Hippocampal formation (tissue), 2 donors: ENCODE measurements around the gene RANGAP1.

ENCODE experiments used
- DNase-seq, 2 donors: peaks; one replicate each; lab custom pipeline; 2025; lab: John Stamatoyannopoulos, UW

RANGAP1 gene

DNA sequence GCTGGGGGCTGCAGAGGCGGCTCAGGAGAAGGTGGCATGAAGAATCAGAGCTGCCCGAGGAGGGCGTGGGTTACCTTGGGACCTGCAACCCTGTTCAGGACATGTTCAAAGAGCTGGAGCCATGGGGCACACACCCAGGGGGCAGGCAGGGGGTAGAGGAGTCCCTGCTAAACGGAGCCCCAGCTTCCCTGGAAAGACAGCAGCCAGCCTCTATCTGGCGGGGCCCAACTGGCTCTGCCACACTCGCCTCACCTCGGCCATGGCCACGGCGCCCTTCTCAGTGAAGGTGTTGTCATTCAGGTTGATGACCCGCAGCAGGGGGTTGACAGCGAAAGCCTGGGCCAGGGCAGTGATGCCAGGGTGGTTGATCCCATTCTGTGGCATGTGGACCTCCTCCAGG, 28.3 kb downstream of the RANGAP1 start:
- no peak for DNase-seq

DNA sequence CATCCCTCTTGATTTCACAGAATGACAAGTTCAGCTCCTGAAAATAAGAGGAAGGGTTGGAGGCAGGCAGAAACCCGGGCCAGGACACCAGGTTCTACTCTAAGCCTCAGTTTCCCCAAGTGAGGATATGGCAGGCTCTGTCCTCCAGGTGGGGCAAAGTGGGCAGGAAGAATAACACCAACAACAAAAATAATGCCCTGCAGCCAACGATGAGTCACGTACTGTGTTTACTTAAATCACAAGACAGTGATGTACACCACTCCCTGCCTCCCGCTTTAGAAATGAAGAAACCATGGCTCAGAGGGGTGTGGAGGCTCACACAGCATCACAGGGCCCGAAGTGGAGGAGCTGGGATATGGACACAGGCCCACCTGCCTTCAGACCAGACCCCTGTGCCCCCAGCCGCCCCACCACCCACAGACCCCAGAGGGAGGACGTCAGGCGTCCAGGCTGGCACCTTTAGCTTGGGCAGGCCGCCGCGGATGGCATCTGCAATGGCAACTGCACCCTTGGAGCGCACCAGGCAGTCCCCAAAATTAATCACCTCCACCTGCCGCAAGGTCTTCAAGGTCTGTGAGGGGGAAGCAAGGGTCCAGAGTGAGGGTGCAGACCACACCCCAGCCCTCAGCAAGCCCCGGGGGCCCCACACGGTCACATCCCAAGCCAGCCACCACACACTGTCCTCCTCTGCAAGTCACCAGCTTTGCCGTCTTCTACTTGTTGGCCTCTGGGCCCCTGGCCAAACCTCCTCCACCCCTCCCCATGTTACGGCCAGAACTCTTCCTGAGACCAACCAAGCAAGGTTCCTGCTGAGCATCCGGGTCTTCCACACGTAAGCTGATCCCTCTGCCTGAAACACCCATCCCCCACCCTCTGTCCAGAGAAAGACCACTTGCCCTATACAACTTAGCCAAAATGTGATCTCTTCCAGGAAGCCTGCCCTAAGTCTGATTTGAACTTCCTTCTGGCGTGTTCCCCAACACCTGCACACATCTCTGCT, 29.4 kb downstream of the RANGAP1 start:
- DNase-seq: no peak

DNA sequence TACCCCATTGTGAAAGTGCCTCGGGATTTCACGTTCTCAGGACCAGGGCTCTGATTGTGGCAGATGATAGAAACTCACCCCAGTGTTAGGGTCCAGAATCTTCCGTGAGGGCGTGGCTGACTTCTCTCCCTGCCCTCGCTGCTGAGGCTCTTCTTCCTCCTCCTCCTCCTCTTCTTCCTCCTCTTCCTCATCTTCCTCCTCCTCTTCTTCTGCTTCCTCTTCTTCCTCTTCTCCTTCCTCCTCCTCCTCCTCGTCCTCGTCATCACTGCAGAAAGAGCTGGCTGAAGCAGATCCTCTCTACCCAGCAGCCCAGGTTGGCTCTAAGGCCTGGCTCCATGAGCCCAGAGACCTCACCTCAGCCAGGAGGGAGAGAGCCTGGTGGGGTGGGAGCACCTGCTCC, 31.8 kb downstream of the RANGAP1 start:
- DNase-seq: no peak

DNA sequence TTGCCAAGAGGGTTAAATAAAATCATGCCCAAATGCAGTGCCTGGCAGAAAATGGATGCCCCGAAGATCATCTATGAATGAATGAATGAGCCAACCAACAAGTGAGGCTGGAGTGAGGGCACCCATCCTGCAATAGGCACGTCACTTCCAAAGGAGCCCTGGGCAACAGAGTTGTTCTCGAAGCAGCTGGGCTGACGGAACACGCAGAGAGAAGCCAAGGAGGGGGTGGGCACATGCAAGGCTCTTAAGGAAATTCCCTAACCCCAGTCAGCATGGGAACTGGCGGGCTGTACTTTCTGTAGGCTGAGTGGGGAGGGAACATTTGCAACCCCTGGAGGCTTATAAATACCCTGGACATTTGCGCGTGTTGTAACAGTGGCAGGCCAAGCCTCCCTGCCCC, 33.6 kb downstream of the RANGAP1 start:
- DNase-seq: no peak

DNA sequence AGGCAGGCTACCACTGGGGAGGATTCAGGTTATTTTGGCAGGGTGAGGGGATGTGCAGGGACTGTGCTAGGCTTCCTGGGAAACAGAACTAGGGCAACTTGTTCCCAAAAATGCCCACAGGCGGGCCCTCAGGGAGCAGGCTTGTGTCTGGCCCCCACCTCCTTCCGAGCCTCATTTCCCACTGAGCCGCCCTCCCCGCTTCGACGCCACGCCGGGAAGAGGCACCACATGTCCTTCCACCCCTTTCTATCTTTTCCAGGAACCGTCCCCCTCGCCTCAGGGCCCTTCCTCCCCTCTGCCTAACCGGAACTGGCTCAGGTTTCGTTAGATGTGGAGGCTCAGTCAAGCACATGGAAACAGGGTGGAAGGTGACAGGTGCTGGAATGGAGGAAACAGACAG, 35.9 kb downstream of the RANGAP1 start:
- no peak for DNase-seq

DNA sequence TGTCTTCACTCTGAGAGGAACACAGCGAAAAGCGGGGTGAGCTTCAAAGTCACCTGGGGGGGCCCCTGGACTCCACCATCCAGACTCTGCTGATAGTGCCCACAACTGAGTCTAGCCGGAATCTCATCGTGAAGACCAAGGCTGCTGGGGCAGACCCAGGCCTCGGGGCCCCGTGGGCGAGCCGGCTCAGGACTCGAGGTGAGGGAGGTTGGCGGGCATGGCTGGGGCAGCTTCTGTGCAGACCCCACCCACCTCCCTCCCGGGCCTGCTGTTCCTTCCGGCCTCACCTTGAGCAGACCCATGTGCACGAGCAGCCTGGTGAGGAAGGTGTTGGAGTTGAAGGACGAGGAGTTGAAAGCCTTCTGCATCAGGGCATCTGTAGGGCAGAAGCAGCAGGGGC, 36.5 kb downstream of the RANGAP1 start:
- no peak for DNase-seq

DNA sequence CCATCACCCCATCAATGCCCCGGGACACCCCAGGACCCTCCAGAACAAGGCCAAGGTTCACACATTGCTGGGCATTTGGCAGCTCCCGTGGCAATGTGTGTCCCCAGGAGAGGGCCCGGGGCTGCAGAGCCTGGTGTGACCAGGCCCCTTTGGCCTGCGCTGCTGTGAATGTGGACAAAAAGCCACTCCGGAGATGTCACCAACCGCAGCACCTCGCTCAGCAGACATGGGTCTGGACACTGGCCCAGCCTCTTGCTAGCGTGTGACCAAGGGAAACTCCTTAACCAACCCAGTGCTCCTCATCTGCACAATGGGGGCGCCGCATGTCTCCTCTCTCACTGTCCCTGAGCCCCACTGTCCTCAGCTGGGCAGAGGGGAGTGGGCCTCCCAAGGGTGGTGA, 37.2 kb downstream of the RANGAP1 start:
- no peak for DNase-seq

DNA sequence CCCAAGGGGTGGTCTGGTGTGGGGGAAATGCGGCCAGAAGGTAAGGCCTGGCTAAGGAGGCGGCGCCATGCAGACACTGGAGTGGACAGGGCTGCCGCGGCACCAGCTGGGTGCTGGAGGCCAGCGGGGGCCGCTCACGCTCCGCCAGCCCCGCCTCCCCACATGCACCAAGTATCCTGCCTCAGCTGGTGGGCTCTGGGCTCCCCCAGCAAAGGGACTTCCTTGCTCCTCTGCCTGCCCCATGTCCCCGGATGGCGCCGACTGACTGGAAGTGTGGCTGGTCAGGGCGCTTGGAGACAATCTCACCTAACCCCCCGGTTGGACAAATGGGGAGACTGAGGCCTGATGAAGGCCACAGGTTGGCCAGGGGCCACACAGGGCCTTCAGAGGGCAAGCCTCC, 37.7 kb downstream of the RANGAP1 start:
- DNase-seq: no peak

DNA sequence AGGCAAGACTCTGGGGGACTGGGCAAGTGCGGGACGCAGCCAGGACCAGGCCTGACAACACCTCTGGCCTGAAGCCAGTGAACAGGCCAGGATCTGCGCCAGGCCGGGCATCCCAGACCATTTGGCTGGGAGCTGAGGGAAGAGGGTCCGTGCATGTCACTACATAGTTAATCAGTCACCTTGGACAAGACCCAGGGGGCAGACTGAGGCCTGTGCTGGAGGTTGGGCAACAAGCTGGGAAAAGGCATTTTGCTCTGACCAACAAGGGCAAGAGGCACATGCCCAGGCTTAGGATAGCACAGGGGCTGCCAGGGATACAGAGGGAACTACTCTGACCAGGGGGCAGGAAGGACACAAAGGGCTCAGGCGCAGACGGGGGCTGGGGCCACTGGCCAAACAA, 38.3 kb downstream of the RANGAP1 start:
- DNase-seq: no peak

DNA sequence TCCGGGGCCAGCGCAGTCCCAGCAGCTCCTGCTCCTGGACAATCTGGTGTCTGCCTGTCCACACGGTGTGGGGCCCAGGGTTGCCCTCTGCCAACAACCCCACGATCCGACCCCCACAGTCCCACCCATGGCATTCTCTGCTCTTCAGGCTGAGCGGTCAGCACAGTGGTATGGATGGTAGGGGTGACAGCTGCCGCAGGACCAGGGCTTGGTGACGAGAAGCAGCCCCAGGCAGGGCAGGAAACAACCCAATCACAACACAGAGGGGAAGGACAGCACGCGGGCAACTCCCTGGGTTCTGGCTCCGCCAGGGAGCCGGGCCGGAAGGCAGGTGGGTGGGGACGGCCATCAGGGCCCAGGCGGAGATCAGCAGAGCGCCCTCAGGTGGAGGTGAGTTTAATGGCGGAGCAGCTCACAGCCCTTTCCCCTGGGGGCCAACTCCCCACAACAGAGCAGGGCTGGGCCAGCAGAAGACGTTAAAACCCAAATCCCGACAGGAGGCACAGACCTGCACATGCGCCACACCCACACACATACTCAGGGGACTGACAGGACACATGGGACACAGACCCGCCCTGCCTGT, 40.0 kb downstream of the RANGAP1 start:
- no peak for DNase-seq

DNA sequence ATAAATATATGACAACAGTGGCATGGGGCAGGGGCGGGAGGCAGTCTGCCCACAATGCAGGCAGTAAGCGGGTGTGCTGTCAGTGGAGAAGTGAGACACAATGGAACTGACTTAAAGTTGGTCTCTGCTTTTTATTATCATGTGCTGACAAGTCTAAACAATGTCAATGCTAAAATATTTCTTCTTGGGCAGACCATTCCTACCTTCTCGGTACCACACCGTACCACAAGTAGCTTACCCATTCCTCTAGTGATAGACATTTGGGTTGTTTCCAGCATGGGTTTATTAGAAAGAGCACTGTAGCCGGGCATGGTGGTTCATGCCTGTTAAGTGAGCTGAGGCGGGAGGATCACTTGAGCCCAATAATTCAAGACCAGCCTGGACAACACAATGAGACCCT, 42.6 kb downstream of the RANGAP1 start:
- DNase-seq: no peak

DNA sequence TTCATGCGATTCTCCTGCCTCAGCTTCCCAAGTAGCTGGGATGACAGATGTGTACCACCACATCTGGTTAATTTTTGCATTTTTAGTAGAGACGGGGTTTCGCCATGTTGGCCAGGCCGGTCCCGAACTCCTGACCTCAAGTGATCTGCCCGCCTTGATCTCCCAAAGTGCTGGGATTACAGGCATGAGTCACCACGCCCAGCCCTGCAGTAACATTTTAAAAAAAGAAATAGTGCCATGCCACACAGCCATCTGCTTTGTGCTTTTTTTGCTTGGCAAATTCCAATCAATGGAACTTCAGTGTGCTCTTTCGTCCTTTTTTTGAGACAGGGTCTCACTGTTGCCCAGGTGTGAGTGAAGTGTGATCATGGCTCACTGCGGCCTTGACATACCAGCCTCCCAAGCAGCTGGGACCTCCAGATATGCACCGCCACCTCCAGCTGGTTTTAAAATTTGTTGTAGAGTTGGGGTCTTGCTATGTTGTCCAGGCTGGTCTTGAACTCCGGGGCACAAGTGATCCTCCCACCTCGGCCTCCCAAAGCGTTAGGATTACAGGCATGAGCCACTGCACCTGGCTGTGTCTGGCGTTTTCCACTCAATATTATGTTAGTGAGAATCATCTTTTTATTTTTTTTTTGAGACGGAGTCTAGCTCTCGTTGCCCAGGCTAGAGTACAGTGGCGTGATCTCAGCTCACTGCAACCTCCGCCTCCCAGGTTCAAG, 43.4 kb downstream of the RANGAP1 start:
- DNase-seq: no peak

DNA sequence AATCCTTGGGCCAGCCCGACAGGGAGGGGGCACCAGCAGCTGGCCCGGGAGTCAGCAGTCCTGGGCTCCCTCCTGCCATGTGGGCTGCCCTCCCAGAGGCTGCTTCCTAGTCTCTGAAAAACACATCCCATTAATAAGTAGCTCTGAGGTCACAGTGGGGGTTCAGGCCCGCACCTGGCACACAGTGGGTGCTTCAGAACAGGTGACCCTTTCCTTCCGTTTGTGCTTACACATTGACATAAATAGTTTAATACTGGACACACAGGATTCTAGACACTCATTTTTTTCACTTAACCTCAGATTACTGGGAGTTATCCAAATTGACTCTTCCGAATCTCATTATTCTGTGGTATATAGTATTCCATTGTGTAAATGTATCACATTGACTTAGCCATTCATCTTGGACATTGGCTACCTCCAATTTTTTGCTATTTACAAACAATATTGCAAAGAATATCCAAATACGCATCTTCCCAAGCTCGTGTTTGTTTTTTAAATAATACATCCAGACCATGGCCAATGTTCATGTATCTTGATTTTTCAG, 44.8 kb downstream of the RANGAP1 start:
- no peak for DNase-seq

DNA sequence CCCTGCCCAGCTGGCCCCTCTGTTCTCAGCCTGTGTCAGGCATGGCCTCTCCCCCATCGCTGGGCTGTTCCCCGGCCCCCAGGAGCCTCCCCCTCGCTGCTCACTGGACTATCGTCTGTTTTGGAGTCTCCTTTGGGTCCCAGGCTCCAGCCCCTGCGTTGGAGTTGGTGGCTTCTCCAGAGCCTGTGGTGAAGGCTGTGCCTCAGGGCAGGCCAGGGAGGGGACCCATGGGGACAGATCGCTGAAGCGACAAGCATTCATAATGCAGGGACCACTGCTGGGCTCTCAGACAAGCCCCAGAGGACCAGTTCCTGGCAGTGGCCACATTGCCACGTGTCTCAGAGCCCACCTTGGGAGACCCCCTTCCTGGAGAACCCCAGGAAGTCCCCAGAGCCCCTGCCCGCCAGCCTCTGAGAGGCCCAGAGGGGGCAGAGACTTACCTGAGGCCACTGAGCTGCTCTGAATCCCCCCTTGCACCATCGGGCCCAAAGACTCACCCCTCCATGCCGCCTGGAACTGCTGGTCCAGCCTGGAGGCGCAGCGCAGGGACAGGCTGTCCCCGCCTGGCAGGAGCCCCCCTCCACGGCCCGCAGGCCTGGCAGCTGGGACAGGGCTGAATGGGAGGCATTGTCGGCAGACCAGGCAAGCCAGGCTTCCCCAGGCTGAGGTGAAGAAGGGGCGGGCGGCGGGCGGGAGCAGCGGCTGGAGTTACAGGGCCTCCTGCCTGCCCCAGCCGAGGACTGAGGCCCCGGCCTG, 45.4 kb downstream of the RANGAP1 start, which contains the start of gene CHADL:
Gene CHADL, minus strand, starts transcription at position 555 of the 756 bp plus-strand sequence. Its CDS starts 50 bp downstream, at position 505.
- peak; percentile 93 to 98 for DNase-seq

DNA sequence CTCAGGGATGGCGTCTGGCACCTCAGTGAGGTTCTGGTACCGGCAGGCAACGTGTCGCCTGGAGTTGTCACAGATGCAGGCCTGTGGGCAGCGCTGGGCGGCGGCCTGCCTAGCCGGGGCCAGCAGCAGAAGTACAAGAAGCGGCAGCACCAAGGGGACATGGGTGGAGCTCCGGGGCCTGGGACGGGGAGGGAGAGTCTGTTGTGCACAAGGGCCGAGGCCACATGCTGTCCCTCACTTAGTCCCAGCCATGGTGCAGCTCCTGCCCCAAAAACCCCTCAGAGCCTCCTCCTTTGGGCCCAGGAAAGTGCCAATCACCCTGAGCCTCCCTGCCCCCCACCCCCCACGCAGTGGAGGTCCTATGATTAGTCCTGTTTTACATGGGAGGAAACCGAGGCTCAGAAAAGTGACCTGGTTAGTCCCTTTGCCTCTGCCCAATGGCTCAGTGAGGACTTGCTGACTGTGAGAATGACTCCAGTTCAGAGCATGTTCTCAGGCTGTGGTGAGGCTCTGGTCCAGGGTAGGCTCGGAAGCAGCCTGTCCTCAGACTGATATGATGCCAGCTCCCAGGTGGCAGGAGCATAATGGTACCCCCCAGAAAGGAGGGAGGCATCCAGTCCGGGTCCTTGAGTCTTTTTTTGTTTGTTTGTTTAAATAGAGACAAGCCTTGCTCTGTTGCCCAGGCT, 46.4 kb downstream of the RANGAP1 start:
- peak; percentile 20 to 50 for DNase-seq

DNA sequence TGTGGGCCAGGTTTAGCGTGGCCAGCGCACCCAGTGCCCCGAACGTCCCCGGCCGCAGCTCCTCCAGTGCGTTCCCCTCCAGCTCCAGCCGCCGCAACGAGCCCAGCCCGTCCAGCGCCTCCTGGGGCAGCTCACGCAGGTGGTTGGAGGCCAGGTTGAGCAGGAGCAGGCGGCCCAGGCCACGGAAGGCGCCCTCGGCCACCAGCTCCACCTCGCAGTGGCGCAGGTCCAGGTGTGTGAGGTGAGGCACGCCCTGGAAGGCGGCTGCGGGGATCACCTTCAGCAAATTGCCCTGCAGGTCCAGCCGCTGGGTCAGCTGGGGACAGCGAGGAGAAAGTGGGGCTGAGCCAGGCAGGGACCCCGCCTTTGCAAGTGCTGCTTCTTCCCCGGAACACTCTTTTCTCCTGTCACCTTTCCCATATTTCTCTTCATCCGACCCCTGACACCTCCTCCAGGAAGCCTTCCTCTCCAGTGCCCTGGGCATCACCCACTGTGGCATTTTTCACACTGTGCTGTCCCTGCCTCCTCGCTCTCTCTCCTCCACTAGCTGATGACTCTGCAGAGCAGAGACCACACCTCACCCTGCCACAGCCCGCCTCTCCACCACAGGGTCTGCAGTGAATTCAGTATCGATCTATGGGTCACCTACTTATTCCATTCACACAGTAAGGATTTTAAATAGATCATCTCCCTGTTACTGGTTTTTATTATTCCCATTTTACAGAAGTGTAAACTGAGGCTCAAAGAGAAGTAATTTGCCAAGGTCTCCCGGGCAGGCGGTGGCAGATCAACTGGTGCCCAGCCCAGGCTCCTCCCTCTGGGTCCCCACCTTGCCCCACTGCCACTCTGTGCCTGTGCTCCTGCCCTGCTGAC, 47.2 kb downstream of the RANGAP1 start:
- no peak for DNase-seq

DNA sequence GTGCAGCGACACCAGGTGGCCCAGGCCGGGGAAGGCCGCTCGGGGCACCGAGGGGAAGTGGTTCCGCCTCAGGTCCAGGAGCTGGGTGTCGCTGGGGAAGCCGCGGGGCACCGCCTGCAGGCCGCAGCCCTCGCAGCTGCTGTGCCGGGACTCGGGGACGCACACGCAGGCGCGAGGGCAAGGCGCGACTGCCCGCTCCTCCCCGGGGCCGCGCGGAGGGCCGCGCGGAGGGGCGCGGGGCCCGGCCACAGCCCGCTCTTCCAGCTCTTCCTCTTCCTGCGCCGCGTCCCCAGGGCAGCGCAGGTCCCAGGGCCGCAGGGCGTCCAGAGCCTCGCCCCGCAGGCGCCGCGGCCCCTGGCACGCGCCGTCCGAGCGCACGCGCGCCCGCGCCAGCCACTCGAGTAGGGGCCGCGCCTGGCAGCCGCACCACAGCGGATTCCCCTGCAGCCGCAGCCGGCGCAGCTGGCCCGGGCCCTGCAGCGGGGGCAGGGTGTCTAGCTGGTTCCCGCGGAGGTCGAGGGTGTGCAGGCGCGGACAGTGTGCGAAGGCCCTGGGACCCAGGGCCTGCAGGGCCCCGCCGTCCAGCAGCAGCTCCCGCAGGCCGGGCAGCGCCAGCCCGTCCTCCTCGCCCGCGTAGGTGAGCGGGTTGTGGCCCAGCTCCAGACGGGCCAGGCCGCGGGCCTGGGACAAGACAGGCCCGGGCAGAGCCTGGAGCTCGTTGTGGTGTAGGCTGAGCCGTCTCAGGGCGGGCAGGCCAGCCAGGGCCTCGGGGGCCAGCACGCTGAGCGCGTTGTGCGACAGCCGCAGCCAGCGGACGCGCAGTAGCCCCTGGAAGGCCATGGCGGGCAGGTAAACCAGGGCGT, 48.0 kb downstream of the RANGAP1 start:
- DNase-seq: peak; percentile 24 to 65

DNA sequence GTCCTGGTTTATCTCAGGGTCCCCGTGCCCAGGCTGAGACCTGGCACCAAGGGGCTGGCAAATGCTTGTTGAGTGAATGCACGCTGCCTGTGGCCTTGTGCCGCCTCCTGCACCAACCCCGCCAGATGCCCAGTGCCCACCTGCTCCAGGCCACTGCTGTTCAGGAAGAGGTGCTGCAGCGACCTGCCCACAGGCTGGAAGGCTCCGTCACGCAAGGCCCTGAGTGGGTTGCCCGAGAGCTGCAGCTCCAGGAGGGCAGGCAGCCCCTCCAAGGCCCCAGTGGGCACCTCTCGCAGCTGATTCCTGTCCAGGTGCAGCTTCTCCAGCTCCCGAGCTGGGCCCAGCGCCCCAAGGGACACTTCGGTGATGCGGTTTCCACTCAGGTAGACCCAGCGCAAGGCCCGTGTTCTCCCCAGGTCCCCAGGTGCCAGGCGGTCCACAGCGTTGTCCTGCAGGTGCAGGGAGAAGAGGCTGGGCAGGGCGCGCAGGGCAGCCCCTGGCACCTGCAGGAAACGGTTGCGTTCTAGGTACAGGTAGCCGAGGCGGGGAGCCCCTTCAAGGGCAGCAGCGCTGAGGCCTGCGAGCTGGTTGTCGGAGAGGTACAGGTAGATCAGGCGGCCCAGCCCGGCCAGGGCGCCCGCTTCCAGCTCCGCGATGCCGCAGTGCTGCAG, 48.8 kb downstream of the RANGAP1 start:
- DNase-seq: no peak
